CD4-positive, alpha-beta T cell treated with Interleukin-10 for 1 hour (primary cell): ENCODE results near the gene MAN1A1.

Experiments
- DNase-seq: peaks from one replicate; pipeline ENCODE4 v3.0.0-alpha.2; 2020

The MAN1A1 gene

DNA sequence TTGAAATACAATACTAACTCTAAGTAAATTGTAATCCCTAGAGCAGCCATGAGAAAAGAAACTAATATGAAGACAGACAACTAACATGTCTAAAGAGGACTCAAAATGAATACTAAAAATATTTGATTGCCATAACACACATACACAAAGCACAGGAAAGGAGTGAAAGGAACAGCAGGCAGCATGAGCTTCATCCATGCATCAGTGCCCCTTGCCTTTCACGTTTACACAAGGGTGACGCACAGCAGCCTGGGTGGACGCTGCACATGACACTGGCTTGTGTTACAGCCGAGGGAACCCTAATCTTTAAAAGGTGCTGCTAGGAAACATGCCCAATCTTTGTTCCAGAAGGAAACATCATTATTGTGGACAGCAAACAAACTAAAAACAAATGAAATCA is 123.5 kb downstream of the MAN1A1 start:
- DNase-seq = no peak

DNA sequence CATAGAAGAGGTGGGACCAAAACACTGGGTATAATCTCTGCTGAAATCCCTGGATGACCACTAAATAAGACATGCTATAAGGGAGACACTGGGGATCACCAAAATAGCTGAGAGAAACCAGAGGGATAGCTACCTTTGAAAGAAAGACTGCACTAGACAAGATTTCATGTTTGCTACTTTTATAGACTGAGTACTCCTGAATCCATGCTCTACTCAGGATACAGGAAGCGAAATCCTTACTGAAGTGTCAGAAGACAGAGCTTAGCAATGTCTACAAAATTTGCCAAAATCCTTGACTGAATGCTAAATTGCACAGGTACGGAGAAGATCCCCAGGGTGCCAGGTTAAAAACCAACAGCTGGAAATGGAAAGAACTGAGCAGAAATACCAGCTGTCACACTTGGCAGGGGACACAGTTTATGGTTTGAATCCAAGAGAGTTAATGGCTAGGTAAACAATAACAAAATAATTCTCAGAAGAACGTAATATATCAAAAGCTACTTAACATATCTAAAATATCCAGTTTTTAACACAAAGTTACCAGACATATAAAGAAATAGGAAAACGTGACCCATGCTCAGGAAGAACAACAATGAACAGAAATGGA is 125.4 kb downstream of the MAN1A1 start:
- no peak for DNase-seq

- DNase-seq = no peak
Measured at GRCh38 chr6:119220452-119220851, 129.1 kb downstream of the MAN1A1 start.

DNA sequence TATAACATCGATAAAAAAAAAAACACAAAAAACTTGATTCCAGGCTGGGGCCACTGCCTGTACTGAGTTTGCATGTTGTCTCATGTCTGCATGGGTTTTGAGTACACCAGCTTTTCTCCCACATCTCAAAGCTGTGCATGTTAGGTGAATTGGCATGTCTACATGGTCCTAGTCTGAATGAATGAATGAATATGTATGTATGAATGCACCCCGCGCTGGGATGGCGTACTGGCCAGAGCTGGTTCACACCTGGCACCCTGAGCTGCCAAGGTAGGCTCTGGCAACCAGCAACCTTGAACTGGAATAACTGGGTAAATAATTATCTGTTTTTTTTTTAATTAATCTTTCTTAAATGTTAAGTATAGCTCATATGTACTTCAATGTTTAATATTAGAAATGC is 131.0 kb downstream of the MAN1A1 start:
- DNase-seq = no peak

DNA sequence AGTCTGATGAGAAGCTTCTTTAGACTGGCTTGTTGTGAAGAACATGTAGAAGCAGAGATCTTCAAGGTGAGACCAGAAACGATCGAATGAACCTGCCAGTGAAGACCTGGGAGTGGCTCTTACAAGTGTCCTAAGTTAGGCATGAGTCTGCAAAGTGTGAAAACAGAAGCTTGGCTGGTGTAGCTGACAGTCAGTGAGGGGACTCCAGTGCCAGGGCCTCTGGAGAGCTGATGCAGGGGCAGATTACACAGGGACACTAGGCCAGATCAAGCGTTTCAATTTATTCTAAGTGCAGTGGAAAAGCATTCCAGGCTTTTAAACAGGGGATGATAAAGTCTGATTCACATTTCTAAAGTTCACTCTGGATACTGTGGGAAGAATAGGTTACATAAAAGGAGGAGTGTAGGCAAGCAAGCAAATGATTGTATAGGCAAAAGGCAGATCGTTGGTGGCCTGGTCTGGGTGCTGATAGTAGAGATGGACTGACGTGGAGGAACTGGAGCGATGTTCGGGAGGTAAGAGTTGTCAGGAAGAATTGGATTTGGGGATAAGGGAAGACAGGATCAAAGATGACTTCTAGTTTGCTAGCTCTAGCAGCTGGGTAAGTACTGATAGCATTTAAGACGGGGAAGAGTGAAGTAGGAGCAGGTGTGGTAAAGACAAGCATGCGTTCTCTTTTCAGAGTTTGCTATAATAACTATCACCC is 133.5 kb downstream of the MAN1A1 start:
- no peak for DNase-seq

DNA sequence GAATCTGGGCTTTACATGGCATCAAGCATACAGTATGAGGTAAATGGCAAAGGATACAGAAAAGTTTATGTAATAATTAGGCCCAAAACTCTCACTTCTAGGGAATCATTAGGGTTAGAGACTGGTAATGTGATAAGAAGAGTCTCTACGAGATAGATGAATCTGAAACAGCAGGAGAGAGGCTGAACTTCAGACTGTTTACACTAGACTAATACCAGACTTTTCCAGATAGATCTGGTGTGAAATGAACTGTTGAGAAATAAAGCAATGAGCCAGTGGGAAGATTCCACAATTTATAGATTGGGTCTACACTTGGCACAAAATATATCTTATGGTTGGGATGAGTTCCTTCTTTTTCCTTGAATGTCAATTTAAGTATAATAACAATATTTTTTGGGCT is 134.3 kb downstream of the MAN1A1 start:
- DNase-seq = no peak

DNA sequence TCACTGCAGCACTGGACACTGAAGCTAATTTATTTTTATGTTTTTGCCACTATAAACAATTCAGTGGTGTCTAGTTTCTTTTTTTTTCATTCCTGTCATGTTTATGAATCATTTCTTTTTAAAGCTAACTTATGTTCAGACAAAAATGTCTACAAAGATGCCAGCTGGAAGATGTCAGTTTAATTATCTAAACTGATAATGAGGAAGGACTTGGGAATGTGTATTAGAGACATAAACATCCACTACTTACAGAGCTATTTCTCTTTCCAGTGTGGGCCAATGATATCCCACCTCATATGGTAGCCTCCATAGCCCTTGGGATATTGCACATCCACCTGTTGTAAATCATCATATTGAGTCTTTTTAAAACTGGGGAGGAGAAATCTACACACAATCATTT is 139.0 kb downstream of the MAN1A1 start:
- DNase-seq = no peak

DNA sequence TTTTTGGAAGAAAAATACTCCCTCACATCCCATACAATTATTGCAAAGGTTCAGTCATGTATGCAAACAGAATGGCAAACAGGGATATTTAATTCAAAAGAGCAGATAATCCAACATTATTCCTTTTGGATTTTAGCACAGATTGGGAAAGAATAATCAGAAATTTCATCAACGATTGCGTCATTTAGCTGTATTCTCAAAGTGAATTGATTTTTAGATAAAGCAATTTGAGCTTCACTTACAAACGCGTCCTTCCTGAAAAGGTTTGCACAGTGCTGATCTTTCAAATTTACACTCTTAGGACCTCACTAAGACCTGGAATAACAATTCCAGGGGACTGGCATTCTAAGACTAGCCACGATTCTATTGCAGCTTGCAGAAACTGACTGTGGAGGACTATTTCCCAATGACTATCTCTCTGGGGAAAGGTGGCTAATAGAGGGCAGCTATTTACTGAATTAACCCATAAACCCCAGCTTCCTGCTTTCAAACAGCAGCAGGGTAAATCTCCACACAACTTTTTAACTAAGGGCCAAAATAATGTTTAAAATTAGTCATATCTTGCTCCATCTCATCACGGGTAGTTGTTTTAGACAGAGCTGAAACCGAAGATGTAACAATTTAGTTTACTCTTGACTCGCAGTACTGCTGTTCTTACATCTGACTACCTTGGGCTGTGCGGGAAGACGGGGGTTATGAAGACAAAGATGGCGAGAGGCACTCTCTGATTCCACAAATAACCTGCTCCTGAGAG is 139.9 kb downstream of the MAN1A1 start:
- DNase-seq = no peak

DNA sequence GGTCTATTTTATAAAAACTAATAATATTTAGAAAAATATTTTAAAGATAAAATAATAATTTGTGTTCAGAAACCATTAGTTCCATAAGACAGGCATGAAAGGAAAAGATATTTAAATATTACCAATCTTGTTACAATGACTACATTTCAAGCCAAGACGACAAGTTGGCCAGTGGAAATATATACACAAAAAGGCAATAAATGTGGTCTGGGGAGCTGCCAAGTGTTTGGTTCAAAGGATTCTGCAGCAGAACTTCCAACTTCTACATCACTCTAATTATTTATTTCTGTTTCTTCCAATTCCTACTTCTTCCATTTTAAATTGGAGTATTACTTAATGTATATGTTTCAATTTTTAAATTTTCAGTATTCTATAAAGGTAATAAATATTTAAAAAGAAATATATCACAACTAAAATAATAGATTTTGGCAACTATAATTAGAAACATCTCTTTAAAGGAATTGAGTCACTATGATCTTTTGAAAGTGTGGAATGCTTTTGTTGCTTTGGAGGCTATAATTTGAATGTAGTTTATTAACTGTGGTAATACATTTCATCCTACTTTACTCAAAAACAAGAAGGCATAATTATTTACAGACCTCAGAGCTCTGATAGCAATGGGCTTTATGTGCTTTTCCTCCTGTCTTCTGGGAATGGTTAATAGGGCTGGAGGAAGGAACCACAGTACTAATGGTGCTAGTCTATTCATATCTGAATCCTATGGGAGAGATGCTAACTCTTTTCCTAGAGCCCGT is 141.4 kb downstream of the MAN1A1 start:
- no peak for DNase-seq

GRCh38 chr6:119207327-119207726 is 142.2 kb downstream of the MAN1A1 start:
- DNase-seq = no peak

DNA sequence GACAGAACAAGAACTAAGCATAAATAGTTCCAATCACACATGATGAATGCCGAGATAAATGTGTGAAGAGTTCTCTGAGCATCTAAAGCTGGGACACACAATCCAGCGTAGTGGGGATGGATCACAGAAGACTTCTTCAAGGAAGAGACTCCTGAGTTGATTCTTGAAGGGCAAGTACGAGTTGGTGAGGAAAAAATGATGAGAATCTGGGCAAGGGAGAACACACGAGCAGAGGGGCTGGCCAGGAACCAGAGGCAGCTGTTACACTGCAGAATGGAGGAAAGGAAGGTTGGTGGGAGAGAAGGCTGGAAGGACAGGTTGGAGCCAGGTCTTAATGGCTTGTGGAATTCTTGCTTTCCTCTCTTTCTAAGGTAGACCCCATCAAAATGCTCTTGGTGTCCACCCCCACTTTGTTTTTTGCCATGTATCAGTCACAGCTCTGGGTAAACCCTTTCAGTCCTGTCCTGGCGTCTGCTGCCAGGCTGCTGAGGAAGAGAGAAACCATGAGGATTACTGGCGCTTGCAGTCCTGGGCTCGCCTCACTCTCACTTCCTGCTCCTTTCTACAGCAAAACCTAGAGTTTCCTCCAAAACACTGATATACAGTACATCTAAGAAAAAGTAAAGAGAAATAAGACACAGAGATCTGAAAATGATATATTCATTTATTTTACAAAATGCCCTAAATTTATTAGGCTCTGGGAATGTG is 143.5 kb downstream of the MAN1A1 start:
- DNase-seq = no peak

DNA sequence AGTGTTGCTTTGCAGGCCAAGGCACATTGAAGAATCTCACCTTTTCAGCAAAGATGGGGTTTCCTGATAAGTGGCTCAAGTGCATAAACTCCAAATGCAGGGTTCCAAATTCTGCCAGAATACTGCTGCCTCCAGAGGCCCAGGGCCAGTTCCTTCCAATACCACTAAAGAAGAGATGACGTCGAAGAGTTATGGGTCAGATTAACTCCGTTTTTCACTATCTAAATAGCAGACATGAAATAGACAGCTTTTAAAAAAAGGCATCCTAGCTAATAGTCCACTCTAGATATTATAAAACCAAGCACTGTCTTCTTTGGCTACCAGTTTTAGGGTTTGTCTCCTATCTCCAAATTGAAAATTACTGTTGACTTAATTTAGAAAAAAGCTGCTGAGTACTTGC is 144.8 kb downstream of the MAN1A1 start:
- DNase-seq = no peak

GRCh38 chr6:119201480-119201879 is 148.1 kb downstream of the MAN1A1 start:
- no peak for DNase-seq

GRCh38 chr6:119200512-119201175 is 148.9 kb downstream of the MAN1A1 start:
- DNase-seq = no peak

- no peak for DNase-seq
Measured at GRCh38 chr6:119197271-119197670, 152.3 kb downstream of the MAN1A1 start.

GRCh38 chr6:119196715-119197114 is 152.8 kb downstream of the MAN1A1 start:
- no peak for DNase-seq

GRCh38 chr6:119195848-119196247 is 153.7 kb downstream of the MAN1A1 start:
- DNase-seq = no peak

DNA sequence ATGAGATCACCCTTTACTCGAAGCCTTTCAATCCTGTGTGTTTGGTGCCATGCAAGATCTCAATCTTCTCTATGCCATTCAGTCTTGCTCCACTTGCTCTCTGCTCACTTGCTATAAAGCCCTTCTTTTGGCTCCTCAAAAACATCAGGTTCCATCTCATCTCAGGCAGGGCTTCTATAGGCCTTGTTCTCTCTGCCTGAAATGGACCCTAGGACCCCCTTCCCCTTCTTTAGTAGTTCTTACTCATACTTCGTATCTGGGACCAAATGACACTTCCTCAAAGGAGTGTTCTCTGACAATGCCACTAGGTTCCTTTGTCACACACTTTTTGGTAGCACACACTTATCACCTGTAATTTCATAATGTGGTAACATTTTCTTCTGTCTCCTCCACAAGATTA is 154.4 kb downstream of the MAN1A1 start:
- no peak for DNase-seq

- DNase-seq = no peak
Measured at GRCh38 chr6:119193707-119194106, 155.9 kb downstream of the MAN1A1 start.

DNA sequence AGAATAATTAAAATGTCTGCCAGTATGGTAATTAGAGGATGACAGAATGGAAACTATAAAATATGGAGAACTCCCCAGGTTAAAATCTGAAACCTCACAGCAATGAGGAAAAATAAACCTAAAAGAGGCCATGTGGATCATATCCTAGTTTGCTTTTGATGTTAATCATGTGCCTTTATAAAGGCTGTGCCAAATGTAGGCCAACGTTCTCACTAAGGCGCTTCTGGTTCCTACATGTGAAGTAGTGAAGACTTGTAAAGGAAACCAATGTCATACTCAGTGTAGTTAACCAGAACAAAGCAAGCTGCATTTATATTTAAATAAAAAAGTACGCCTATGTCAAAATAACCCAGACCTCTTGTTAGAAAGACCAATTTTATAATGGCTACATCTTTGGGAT is 157.4 kb downstream of the MAN1A1 start:
- DNase-seq = no peak

GRCh38 chr6:119190176-119190575 is 159.4 kb downstream of the MAN1A1 start:
- no peak for DNase-seq

GRCh38 chr6:119189498-119189897 is 160.1 kb downstream of the MAN1A1 start:
- DNase-seq = no peak
